ENCODE results near the gene DSCAM.

DSCAM gene

GRCh38 chr21:40706806-40707655 is 139.9 kb downstream of the DSCAM start:
- no peak for DNase-seq

GRCh38 chr21:40706176-40706575 is 140.8 kb downstream of the DSCAM start:
- no peak for DNase-seq

DNA sequence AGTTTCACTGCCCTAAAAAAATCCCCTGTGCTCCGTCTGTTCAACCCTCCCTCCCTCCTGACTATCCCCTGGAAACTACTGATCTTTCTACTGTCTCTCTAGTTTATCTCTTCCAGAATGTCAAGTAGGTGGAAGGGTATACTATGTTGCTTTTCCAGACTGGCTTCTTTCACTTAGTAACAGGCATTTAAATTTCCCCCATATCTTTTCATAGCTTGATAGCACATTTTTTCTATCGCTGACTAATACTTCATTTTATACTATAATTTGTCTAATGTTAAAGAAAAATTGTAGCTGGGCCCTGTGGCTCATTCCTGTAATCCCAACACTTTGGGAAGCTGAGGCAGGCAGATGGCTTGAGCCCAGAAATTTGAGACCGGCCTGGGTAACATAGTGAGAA is 142.8 kb downstream of the DSCAM start:
- no peak for DNase-seq

DNA sequence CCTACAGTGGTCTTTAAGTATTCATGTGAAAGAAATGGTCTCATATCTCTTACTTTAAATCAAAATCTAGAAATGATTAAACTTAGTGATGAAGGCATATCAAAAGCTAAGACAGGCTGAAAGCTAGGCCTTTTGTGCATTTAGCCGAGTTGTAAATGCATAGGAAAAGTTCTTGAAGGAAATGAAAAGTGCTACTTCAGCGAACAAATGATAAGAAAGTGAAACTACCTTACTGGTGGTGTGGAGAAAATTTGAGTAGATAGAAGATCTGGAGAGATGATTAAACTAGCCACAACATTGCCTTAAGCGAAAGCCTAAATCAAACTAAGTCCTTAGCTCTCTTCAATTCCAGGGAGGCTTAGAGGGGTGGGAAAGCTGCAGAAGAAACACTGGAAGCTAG is 147.6 kb downstream of the DSCAM start:
- no peak for DNase-seq

GRCh38 chr21:40696246-40696645 is 150.7 kb downstream of the DSCAM start:
- peak in 1 of 3 experiments; percentile 17 for DNase-seq

GRCh38 chr21:40689840-40690360 is 157.1 kb downstream of the DSCAM start:
- no peak for DNase-seq

GRCh38 chr21:40689217-40689616 is 157.7 kb downstream of the DSCAM start:
- no peak for DNase-seq

DNA sequence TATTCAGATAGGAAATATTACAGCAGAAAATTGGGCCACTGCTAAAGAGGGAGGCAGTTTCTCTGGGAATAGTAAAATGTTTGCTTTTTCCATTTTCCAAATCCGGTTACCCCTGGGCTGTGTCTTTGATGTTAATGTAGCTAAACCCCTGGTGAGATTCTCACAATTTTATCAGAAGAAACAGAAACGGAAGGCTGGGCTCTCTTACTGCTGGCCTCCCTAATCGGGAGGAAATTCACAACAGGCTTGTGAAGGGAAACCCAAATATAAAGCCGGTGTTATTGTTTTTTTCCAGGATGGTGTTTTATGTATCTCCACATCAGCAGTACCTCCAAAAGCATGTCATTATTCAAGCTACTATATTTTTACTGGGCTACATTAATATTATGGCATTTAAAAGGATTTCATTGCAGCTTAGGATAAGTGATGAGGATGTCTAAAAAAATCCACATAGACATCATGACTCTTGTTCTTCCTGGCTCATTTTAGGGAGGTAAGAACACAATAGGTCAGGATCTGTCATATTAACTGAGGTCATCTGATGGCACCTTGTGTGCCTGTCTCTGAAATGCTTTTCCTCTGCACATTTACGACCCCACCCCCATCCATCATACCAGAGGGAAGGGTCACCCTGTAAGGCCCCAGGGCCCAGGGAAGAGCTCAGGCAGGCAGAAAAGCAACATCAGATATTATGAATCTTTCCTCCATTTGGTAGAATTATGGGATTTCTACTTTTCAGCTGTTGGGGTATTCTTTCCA is 158.7 kb downstream of the DSCAM start:
- no peak for DNase-seq

DNA sequence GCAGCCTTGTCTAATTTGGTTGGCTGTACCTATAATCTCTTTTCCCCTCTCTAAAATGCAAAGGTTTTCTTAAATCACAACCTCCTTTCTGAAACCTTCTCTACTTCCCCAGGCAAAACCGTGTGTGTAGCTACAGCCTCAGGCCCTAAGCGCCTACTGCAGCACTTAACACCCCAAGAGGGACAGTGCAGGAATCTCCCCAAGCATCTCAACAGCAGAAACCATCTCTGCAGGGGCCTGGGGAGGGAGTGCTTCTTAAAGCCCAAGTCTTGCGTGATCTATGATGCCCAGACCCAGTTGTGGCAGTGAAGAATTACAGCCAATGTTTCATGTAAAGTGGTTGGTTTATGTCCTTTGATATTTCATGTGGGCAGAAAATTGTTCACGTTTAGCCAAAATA is 159.3 kb downstream of the DSCAM start:
- DNase-seq, result peak in 1 of 3 experiments; percentile 40

DNA sequence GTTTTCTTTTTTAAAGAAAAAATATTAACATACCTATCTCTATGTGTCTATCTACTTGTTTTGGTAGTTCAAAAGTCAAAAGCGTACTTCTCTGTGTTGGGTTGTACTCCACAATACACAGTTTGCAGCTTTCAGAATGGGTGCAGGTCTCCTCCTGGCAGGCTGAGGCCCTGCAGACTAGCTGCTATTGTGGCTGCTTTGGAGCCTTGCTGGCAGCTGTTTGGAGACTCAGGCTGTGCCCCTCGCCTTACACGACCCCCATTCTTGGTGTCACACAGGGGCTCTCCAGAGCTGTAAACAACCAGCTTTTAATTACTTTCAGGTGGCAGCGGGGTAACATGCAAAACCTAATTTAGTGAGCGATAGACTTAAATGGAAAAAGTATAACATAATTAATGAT is 160.4 kb downstream of the DSCAM start:
- no peak for DNase-seq

- DNase-seq, result no peak
These were observed 161.8 kb downstream of the DSCAM start for GRCh38 chr21:40685141-40685540.

DNA sequence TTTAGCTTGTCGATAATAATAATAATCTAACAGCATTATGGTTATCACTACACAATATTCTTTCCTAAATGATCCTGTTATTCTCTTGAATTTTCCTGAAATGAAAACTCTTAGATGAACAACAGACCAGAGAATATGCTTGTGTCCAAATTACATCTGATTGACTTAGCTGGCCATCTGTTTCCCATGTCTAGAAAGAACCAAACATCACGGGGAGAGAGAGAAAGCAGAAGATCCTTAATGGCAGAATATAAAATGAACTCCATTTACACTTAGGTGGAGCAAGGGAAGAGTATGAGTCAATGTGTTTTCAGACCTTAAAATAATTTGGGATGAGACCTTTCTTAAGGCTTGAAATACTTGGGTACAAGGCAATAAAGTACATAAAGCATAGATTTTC is 162.2 kb downstream of the DSCAM start:
- no peak for DNase-seq

GRCh38 chr21:40683349-40683748 is 163.6 kb downstream of the DSCAM start:
- DNase-seq, result no peak

DNA sequence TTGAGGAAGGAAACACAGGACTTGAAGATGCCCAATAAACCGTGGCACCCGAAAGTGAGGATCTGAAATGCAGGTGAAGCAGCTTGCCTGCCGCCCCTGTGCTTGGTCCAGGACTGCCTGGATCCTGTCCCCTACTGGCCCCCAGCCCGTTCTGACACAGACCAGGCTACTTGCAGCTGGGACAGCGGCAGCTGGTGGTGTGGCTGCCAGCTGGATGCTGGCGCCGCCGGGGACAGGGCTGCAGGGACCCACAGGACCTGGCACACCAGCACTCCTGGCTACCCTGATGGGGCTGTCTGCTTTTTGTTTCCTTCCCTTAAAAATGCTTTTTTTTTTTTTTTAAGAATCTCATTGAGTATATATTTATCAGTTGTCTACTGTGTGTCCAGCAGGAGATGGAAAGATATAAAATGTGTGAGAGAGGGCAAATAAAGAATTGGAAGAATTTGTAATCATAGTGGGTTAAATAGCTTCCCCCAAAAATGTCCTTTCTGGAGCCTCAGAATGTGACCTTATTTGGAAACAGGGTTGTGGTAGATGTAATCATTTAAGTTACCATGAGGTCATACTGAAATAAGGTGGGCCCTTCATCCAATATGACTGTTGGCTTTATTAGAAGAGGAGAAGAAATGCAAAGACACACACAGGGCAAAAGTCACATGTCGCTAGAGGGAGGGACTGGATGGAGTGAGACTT is 165.6 kb downstream of the DSCAM start:
- DNase-seq, result no peak

GRCh38 chr21:40680311-40680710 is 166.6 kb downstream of the DSCAM start:
- peak; percentile 7 to 53 (median 22) for DNase-seq

DNA sequence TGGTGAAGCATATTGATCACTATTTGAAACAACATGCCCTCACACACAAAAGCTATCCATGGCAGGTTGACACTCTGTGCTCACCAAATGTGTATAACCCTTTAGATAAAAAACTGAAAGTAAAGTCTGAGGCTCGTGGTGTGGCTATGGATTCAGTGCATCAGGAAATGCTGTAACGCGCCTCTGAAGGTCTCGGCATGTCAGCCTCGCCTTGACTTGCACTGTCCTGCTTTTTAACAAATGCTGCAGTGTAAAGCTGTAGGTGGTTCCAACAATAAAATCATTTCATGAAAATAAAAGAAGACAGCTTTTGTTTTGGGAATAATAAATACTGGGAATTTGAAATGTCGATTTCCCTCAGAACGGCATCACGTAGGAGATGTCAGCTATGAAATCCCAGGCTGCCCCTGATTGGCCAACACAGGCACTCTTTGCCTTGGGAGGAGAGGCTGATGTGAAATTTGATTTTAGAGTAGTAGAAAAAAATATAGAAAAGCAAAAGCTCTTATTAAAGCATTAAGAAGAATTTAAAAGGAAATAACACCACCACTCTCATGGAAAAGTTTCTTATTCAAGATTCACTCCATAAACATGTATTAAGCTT is 168.2 kb downstream of the DSCAM start:
- no peak for DNase-seq

GRCh38 chr21:40675017-40675416 is 171.9 kb downstream of the DSCAM start:
- DNase-seq, result peak in 1 of 3 experiments; percentile 13

DNA sequence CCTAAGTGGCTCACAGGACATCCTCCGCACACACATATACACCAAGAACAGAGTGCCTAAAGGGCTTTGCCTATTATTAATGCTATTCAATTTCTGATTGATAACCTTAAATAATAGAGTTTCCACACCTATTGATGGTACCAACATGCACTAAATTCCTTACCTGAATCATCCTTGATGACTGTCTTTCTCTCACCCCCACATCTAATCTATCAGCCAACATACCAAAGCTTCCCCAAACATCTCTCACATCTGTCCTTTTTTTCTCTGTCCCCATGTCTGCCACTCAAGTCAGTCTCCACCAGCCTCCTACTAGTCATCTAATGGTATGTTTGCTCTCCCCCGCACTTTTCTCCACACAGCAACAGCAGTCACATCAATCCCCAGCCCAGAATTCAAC is 174.4 kb downstream of the DSCAM start:
- DNase-seq, result no peak

- no peak for DNase-seq
These were observed 175.2 kb downstream of the DSCAM start for GRCh38 chr21:40671716-40672115.

- no peak for DNase-seq
These were observed 178.2 kb downstream of the DSCAM start for GRCh38 chr21:40668555-40669275.

- DNase-seq, result no peak
These were observed 179.0 kb downstream of the DSCAM start for GRCh38 chr21:40667967-40668366.

DNA sequence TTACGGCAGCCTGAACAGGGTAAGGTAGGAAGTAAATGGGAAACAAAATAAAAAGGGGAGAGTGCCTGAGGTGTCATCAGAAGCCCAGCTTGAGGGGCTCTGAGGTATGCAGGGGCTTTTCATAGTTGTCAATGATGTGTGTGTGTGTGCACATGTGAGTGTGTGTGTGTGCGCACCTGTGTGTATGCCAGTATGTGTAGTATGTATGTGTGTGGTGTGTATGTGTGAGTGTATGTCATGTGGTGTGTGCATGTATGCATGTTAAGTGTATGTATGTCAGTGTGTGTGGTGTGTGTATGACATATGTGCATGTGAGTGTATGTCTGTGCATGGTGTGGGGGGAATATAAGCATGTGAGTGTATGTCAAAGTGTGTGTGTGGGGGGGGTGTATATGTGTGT is 184.1 kb downstream of the DSCAM start:
- DNase-seq, result no peak

Data from NCI-H1417 (cell line).